GM10248 (cell line): ENCODE data around the gene ZNF469.

Experiments used
- CTCF ChIA-PET: fragments of 300-600 bp; sonication (Branson Sonifier 250); formaldehyde crosslinking; extraction: SDS; loops from one replicate; lab custom pipeline; 2021; ENCODE audit warnings: antibody characterized with exemption; lab: Yijun Ruan, JAX
- POLR2A ChIA-PET: fragments of 350-650 bp; sonication (Branson Sonifier 250); formaldehyde crosslinking; extraction: SDS; loops from one replicate; lab custom pipeline; 2020; ENCODE audit warnings: antibody characterized with exemption; lab: Yijun Ruan, JAX
- DNase-seq: peaks from one replicate; pipeline ENCODE4 v3.0.0; 2012; ENCODE audit errors: extremely low spot score
- TF ChIP-seq, protein P1 (sequence below): IDR thresholded peaks from 2 replicates; pipeline ENCODE4 v1.5.1; 2012; ENCODE audit warnings: mild to moderate bottlenecking, low read depth; ENCODE audit errors: extremely low read depth, missing control alignments, control extremely low read depth

The ZNF469 gene

DNA sequence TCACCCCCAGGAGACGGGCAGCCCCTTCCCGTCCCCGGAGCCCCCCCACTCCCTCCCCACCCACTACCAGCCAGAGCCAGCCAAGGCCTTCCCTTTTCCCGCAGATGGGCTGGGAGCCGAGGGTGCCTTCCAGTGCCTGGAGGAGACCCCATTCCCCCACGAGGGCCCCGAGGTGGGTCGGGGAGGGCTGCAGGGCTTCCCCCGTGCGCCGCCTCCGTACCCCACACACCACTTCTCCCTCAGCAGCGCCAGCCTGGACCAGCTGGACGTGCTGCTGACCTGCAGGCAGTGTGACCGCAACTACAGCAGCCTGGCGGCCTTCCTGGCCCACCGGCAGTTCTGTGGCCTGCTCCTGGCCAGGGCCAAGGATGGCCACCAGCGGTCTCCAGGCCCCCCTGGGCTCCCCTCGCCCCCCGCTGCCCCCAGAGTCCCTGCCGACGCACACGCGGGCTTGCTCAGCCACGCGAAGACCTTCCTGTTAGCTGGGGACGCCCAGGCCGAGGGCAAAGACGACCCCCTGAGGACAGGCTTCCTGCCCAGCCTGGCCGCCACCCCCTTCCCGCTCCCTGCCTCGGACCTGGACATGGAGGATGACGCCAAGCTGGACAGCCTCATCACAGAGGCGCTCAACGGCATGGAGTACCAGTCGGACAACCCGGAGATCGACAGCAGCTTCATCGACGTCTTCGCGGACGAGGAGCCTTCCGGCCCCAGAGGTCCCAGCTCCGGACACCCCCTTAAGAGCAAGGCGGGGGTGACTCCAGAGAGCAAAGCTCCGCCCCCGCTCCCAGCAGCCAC lies 46.8 kb downstream of the ZNF469 start:
- no peak for DNase-seq
- ChIA-PET CTCF (interaction anchor here (1.5 to 3.8 kb wide), 2 partner anchors 9 to 473 kb away, joined by 5 to 24 read pairs; no protein-coding TSS in a partner anchor), POLR2A (no interaction called here)
- TF ChIP-seq, protein P1, sequence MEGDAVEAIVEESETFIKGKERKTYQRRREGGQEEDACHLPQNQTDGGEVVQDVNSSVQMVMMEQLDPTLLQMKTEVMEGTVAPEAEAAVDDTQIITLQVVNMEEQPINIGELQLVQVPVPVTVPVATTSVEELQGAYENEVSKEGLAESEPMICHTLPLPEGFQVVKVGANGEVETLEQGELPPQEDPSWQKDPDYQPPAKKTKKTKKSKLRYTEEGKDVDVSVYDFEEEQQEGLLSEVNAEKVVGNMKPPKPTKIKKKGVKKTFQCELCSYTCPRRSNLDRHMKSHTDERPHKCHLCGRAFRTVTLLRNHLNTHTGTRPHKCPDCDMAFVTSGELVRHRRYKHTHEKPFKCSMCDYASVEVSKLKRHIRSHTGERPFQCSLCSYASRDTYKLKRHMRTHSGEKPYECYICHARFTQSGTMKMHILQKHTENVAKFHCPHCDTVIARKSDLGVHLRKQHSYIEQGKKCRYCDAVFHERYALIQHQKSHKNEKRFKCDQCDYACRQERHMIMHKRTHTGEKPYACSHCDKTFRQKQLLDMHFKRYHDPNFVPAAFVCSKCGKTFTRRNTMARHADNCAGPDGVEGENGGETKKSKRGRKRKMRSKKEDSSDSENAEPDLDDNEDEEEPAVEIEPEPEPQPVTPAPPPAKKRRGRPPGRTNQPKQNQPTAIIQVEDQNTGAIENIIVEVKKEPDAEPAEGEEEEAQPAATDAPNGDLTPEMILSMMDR = no peak

DNA sequence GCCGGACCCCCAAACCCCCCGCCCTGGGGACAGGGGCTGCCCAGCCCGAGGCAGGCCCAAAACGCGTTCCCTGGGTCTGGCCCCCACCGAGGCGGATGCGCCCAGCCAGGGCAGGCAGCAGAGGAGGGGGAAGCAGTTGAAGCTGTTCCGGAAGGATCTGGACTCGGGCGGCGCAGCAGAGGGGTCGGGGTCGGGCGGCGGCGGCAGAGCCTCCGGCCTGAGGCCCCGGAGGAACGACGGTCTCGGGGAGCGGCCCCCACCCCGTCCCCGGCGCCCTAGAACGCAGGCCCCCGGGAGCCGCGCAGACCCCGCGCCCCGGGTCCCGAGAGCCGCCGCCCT lies 47.4 kb downstream of the ZNF469 start:
- DNase-seq = peak; percentile 52
- ChIA-PET CTCF (interaction anchor here (0.8 to 3.8 kb wide), 5 partner anchors 8 to 474 kb away, joined by 3 to 24 read pairs (median 4); partner anchors contain the start of gene ZFPM1), POLR2A (no interaction called here)
- TF ChIP-seq, protein P1 = no peak

DNA sequence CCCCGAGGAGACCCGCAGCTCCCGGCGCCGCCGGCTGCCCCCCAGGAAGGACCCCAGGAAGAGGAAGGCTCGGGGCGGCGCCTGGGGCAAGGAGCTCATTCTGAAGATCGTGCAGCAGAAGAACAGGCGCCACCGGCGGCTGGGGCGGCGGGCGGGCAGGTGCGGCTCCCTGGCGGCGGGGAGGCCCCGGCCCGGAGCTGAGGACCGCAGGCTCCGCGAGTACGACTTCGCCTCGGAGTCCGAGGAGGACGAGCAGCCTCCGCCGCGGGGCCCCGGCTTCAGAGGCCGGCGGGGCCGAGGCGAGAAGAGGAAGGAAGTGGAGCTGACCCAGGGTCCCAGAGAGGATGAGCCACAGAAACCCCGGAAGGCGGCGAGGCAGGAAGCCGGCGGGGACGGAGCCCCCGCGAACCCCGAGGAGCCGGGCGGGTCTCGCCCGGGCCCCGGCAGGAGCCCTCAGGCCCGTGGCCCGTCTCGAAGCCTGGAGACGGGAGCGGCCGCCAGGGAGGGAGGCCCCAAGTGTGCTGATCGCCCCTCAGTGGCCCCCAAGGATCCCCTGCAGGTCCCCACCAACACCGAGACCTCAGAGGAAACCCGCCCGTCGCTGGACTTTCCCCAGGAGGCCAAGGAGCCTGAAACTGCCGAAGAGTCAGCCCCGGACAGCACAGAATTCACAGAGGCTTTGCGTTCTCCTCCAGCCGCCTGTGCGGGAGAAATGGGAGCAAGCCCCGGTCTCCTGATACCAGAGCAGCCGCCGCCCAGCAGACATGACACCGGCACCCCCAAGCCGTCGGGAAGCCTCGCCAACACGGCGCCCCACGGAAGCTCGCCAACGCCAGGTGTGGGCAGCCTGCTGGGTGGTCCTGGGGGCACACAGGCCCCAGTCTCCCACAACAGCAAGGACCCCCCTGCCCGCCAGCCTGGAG lies 48.0 kb downstream of the ZNF469 start:
- DNase-seq = peak; percentile 82
- ChIA-PET POLR2A (no interaction called here), CTCF (interaction anchor here (0.8 to 3.8 kb wide), 5 partner anchors 8 to 475 kb away, joined by 3 to 24 read pairs (median 4); partner anchors contain the start of gene ZFPM1)
- TF ChIP-seq, protein P1 = no peak

GRCh38 chr16:88431651-88432050 lies 48.9 kb downstream of the ZNF469 start:
- no peak for DNase-seq
- CTCF ChIA-PET = interaction anchor here (1.5 to 1.6 kb wide), 2 partner anchors 17 to 21 kb away, joined by 3 to 4 read pairs; partner anchors contain the start of gene ZFPM1
- TF ChIP-seq, protein P1 = no peak
- POLR2A ChIA-PET = no interaction called here

- CTCF ChIA-PET = no interaction called here
- POLR2A ChIA-PET = no interaction called here
- TF ChIP-seq, protein P1 = no peak
- DNase-seq = no peak
Observed at GRCh38 chr16:88432174-88432573, 49.4 kb downstream of the ZNF469 start.
